NCI-H2227 treated with DMSO at 0.1 percent for 48 hours (cell line): ENCODE measurements around the gene NCOA4.
"Not testable (repeated sequence)": the region's sequence is repeated elsewhere in the genome, so short reads cannot be mapped to it uniquely, and the experiment has no call there.

Source experiments
- DNase-seq: peaks from one replicate; lab custom pipeline; 2025; lab: John Stamatoyannopoulos, UW

The NCOA4 gene

GRCh38 chr10:46030091-46030937 lies at the start of gene NCOA4:
NCOA4 (minus strand) TSS chr10:46030623; CDS start chr10:46016680, 13,943 bp downstream.
- DNase-seq: peak; percentile 88

GRCh38 chr10:46079831-46080585 lies 49.6 kb upstream of the NCOA4 start:
- DNase-seq: no peak

- no peak for DNase-seq
Measured at GRCh38 chr10:46077731-46078413, 47.4 kb upstream of the NCOA4 start.

GRCh38 chr10:46077141-46077554 lies 46.7 kb upstream of the NCOA4 start:
- no peak for DNase-seq

- DNase-seq: no peak
Measured at GRCh38 chr10:46075869-46076268, 45.4 kb upstream of the NCOA4 start.

GRCh38 chr10:46074196-46074946 lies 43.9 kb upstream of the NCOA4 start:
- DNase-seq: no peak

GRCh38 chr10:46073564-46073963 lies 43.1 kb upstream of the NCOA4 start:
- no peak for DNase-seq

GRCh38 chr10:46070749-46071148 lies 40.3 kb upstream of the NCOA4 start:
- DNase-seq: no peak

- no peak for DNase-seq
Measured at GRCh38 chr10:46069771-46070463, 39.5 kb upstream of the NCOA4 start.

GRCh38 chr10:46068905-46069304 lies 38.5 kb upstream of the NCOA4 start:
- no peak for DNase-seq

GRCh38 chr10:46068117-46068516 lies 37.7 kb upstream of the NCOA4 start:
- no peak for DNase-seq

GRCh38 chr10:46064269-46064817 lies 33.9 kb upstream of the NCOA4 start:
- no peak for DNase-seq

- no peak for DNase-seq
Measured at GRCh38 chr10:46062723-46063428, 32.5 kb upstream of the NCOA4 start.

GRCh38 chr10:46060706-46061105 lies 30.3 kb upstream of the NCOA4 start:
- DNase-seq: no peak

- not testable (repeated sequence) for DNase-seq
Measured at GRCh38 chr10:46057927-46058326, 27.5 kb upstream of the NCOA4 start.

GRCh38 chr10:46057038-46057437 lies 26.6 kb upstream of the NCOA4 start:
- DNase-seq: no peak

GRCh38 chr10:46055771-46056170 lies 25.3 kb upstream of the NCOA4 start:
- DNase-seq: no peak

GRCh38 chr10:46053534-46054434 lies 23.4 kb upstream of the NCOA4 start:
- no peak for DNase-seq

- no peak for DNase-seq
Measured at GRCh38 chr10:46052791-46053375, 22.5 kb upstream of the NCOA4 start.
